GM23338 (cell line): ENCODE data around the gene ANXA6. TPM values are rescaled to one million over a fixed set of nuclear protein-coding genes. Genes with fewer than 3 reads are reported as not detected.

Experiments used
- ATAC-seq: fragments of 200-7000 bp; cut with Tn5 transposase; 3 replicates; pipeline ENCODE4 v1.9.1; 2020
- DNase-seq: peaks from one replicate; pipeline ENCODE4 v3.0.0-alpha.2; 2015; ENCODE audit warnings: low spot score
- H2AFZ ChIP-seq: fragments of 200-600 bp; sonication (generic); 2 replicates; pipeline ENCODE4 v1.8.0; 2016; ENCODE audit warnings: antibody characterized with exemption, mild to moderate bottlenecking, moderate library complexity
- H3F3A ChIP-seq: fragments of 200-600 bp; sonication (generic); replicated peaks from 2 replicates; pipeline ENCODE4 v1.8.0; 2017; ENCODE audit warnings: antibody characterized with exemption, mixed run types, low read depth
- H3K27ac ChIP-seq: fragments of 200-600 bp; sonication (generic); 2 replicates; pipeline ENCODE4 v1.6.1; 2016; ENCODE audit warnings: low read depth
- H3K27me3 ChIP-seq: fragments of 200-600 bp; sonication (generic); 2 replicates; pipeline ENCODE4 v1.8.0; 2016; ENCODE audit warnings: mild to moderate bottlenecking, mixed run types, moderate library complexity; ENCODE audit not compliant: insufficient read depth
- H3K36me3 ChIP-seq: fragments of 200-600 bp; sonication (generic); 2 replicates; pipeline ENCODE4 v1.8.0; 2016; ENCODE audit warnings: mild to moderate bottlenecking; ENCODE audit not compliant: insufficient read depth
- H3K4me1 ChIP-seq: fragments of 200-600 bp; sonication (generic); 2 replicates; pipeline ENCODE4 v1.8.0; 2016; ENCODE audit warnings: mild to moderate bottlenecking, moderate library complexity; ENCODE audit not compliant: insufficient read depth
- H3K4me2 ChIP-seq: fragments of 200-600 bp; sonication (generic); 2 replicates; pipeline ENCODE4 v1.7.1; 2017; ENCODE audit warnings: mixed run types
- H3K4me3 ChIP-seq: fragments of 200-600 bp; sonication (generic); 2 replicates; pipeline ENCODE4 v1.6.1; 2016; ENCODE audit warnings: mixed run types
- H3K79me2 ChIP-seq: fragments of 200-600 bp; sonication (generic); replicated peaks from 2 replicates; pipeline ENCODE4 v1.8.0; 2017; ENCODE audit warnings: mild to moderate bottlenecking; ENCODE audit not compliant: insufficient read depth
- H3K9me2 ChIP-seq: fragments of 200-600 bp; sonication (generic); 2 replicates; pipeline ENCODE4 v1.8.0; 2017; ENCODE audit not compliant: insufficient read depth
- H4K20me1 ChIP-seq: fragments of 200-600 bp; sonication (generic); replicated peaks from 2 replicates; pipeline ENCODE4 v1.8.0; 2017; ENCODE audit warnings: mild to moderate bottlenecking; ENCODE audit not compliant: insufficient read depth
- H3K27ac Mint-ChIP-seq: 2 replicates; pipeline ENCODE4 v1.8.0; 2020; ENCODE audit warnings: inconsistent platforms, mild to moderate bottlenecking, moderate library complexity, mixed read lengths
- H3K27me3 Mint-ChIP-seq: 3 replicates; pipeline ENCODE4 v1.8.0; 2022; ENCODE audit warnings: low read depth, mild to moderate bottlenecking, moderate library complexity, mixed read lengths, inconsistent platforms; ENCODE audit not compliant: insufficient read depth, poor library complexity
- H3K36me3 Mint-ChIP-seq: 3 replicates; pipeline ENCODE4 v1.8.0; 2021; ENCODE audit warnings: low read depth, mild to moderate bottlenecking, inconsistent platforms, moderate library complexity, mixed read lengths
- H3K4me1 Mint-ChIP-seq: 3 replicates; pipeline ENCODE4 v1.8.0; 2020; ENCODE audit warnings: mild to moderate bottlenecking, inconsistent platforms, mixed read lengths
- H3K4me3 Mint-ChIP-seq: 3 replicates; pipeline ENCODE4 v1.8.0; 2021; ENCODE audit warnings: moderate library complexity, mild to moderate bottlenecking, inconsistent platforms, mixed read lengths
- H3K9me3 Mint-ChIP-seq: 3 replicates; pipeline ENCODE4 v1.8.0; 2020; ENCODE audit warnings: moderate library complexity, mild to moderate bottlenecking, inconsistent platforms, mixed read lengths
- CREB1 ChIP-seq: fragments of 250-450 bp; sonication (Bioruptor Pico); IDR thresholded peaks from 2 replicates; pipeline ENCODE4 v1.5.0; 2020; ENCODE audit warnings: low read depth, mild to moderate bottlenecking, moderate library complexity
- CTCF ChIP-seq, 2 experiments: fragments of 200-600 bp in 1 of 2; sonication (generic) in 1 of 2; conservative IDR thresholded peaks; 2 replicates each; pipeline versions ENCODE4 v1.5.1 to v1.6.1; 2016 to 2017; ENCODE audit warnings: antibody characterized with exemption in 2 of 2, low read depth in 2 of 2, mild to moderate bottlenecking in 2 of 2, moderate library complexity in 1 of 2
- ETS1 ChIP-seq: IDR thresholded peaks from 2 replicates; pipeline ENCODE4 v1.6.1; 2016; ENCODE audit warnings: antibody characterized with exemption
- EZH2 ChIP-seq: fragments of 200-600 bp; sonication (generic); IDR thresholded peaks from one replicate; pipeline ENCODE4 v1.8.0; 2017; ENCODE audit warnings: antibody characterized with exemption, mild to moderate bottlenecking, low read depth; ENCODE audit not compliant: unreplicated experiment
- JUNB ChIP-seq: IDR thresholded peaks from one replicate; pipeline ENCODE4 v1.6.1; 2016; ENCODE audit warnings: antibody characterized with exemption; ENCODE audit not compliant: unreplicated experiment
- NANOG ChIP-seq: IDR thresholded peaks from 2 replicates; pipeline ENCODE4 v1.6.1; 2016; ENCODE audit warnings: antibody characterized with exemption, borderline replicate concordance
- POLR2AphosphoS5 ChIP-seq: IDR thresholded peaks from 2 replicates; pipeline ENCODE4 v1.6.1; 2016; ENCODE audit warnings: antibody characterized with exemption, low read depth
- REST ChIP-seq: IDR thresholded peaks from one replicate; pipeline ENCODE4 v1.6.1; 2018; ENCODE audit warnings: antibody characterized with exemption; ENCODE audit not compliant: unreplicated experiment
- STAT1 ChIP-seq: IDR thresholded peaks from one replicate; pipeline ENCODE4 v1.6.1; 2016; ENCODE audit warnings: antibody characterized with exemption; ENCODE audit not compliant: unreplicated experiment
- ZNF331 ChIP-seq: fragments of 250-450 bp; sonication (Bioruptor Pico); IDR thresholded peaks from 2 replicates; pipeline ENCODE4 v1.5.0; 2020; ENCODE audit warnings: low read depth, mild to moderate bottlenecking, moderate library complexity
- polyA plus RNA-seq: library from polyadenylated mRNA; unstranded; fragments of >200 nt; fragmentation: Nextera tagmentation; extraction: Ambion mirVana; gene quantifications from 2 replicates; pipeline ENCODE4 v1.2.1, GENCODE V29; 2016
- total RNA-seq: library from RNA; depleted of rRNA; stranded (reverse); fragments of >200 nt; shearing (Covaris generic); gene quantifications from 2 replicates; pipeline ENCODE4 v1.2.3, GENCODE V29; 2014

Gene ANXA6
- total and polyA plus RNA-seq, 2 experiments from 2014 or later = 26.5 to 110 TPM

DNA sequence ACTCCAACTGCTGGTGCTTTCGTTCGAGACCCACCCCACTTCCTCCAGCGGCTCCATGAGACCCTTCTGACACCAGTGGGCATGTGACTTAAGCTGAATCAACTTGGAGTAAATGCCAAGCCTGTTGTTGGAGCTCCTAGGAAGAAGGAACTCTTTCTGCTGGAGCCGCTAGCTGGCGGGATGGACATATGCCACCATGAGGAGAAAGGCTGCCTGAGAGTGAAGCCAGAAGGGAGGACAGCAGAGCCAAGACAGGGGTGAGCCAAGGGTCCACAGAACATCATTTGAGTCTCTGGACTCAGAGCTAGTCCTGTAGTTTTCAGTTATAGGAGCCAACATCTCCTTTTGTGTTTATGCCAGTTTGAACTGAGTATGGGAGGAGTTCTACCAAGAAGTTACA lies 35.9 kb downstream of the ANXA6 start:
- no peaks in the 10 kb centered on the region for H3K9me2 ChIP-seq
- H3K27me3 ChIP-seq = no peaks in the 10 kb centered on the region
- Mint-ChIP-seq H3K27me3 (peaks cover 14% of the 10 kb centered on the region), H3K9me3 (no peaks in the 10 kb centered on the region), H3K4me1 (peaks cover 13% of the 10 kb centered on the region), H3K27ac (no peak overlapping the region), H3K4me3 (no peak overlapping the region), H3K36me3 (peaks cover 26% of the 10 kb centered on the region)
- H3K4me2 ChIP-seq = no peak overlapping the region
- H3K4me3 ChIP-seq = no peak overlapping the region
- no peaks in the 10 kb centered on the region for H3K4me1 ChIP-seq
- no peak for ATAC-seq
- peaks cover 6% of the 10 kb centered on the region for H4K20me1 ChIP-seq
- no peaks in the 10 kb centered on the region for H3F3A ChIP-seq
- H2AFZ ChIP-seq = no peak overlapping the region
- no peak overlapping the region for H3K27ac ChIP-seq
- H3K79me2 ChIP-seq = no peaks in the 10 kb centered on the region
- DNase-seq = no peak
- peaks cover 7% of the 10 kb centered on the region for H3K36me3 ChIP-seq
- TF ChIP-seq JUNB = no peak
- TF ChIP-seq REST = no peak
- no peak for TF ChIP-seq POLR2AphosphoS5
- no peak for TF ChIP-seq ETS1

DNA sequence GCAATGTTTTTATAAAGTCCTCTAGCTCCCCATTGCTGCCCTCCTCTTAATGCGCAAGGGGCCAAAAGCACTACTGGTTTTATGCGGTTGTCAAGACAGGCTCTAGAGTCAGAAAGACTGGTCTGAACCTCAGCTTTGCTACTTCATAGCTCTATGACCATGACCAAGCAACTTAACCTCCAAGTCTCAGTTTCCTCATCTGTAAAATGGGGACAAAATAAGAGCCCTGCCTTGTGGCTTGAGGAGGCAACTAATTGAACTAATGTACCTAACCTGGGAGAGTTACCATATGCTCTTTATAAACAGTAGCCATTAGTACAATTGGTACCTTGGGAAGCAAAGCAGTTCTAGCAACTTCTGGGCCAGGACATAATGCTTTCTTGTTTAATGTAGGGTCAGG lies 36.5 kb downstream of the ANXA6 start:
- ATAC-seq (no peak), DNase-seq (no peak)
- no peaks in the 10 kb centered on the region for H3K27me3 ChIP-seq
- H3K79me2 ChIP-seq = no peaks in the 10 kb centered on the region
- no peak overlapping the region for H3K4me3 ChIP-seq
- H3K4me3 Mint-ChIP-seq = no peak overlapping the region
- no peaks in the 10 kb centered on the region for H3K4me1 ChIP-seq
- H3K27me3 Mint-ChIP-seq = peaks cover 9% of the 10 kb centered on the region
- peaks cover 21% of the 10 kb centered on the region for H3K36me3 Mint-ChIP-seq
- no peaks in the 10 kb centered on the region for H3K9me3 Mint-ChIP-seq
- peaks cover 7% of the 10 kb centered on the region for H3K36me3 ChIP-seq
- H2AFZ ChIP-seq = no peak overlapping the region
- no peak overlapping the region for H3K27ac ChIP-seq
- no peaks in the 10 kb centered on the region for H3K9me2 ChIP-seq
- no peak overlapping the region for H3K27ac Mint-ChIP-seq
- H4K20me1 ChIP-seq = peaks cover 6% of the 10 kb centered on the region
- peaks cover 8% of the 10 kb centered on the region for H3K4me1 Mint-ChIP-seq
- no peak overlapping the region for H3K4me2 ChIP-seq
- no peaks in the 10 kb centered on the region for H3F3A ChIP-seq
- TF ChIP-seq ETS1 (no peak), JUNB (no peak), EZH2 (no peak), NANOG (no peak), CREB1 (no peak), ZNF331 (CRISPR knock-in tag) (no peak), REST (no peak), POLR2AphosphoS5 (no peak), STAT1 (no peak), CTCF (conservative IDR thresholded peaks at IDR 0.05; ENCODE audit: low read depth in 2 of 2) (no peak)
